ENCODE measurements around the gene CDH23. TPM values are rescaled to one million over a fixed set of nuclear protein-coding genes. Genes with fewer than 3 reads are reported as not detected.

Gene CDH23
- total and polyA plus RNA-seq, 9 of the 15 experiments (the other 6 are each of a cell fraction or from before 2014, with no cell fraction given), result 0.18 to 1.2 (median 0.47) TPM

- 0 out of 4 replicates have a peak, but pooled peaks of 1 of the 2 experiments have one; percentile 5 for TF ChIP-seq RAD21 (CRISPR knock-in tag; conservative IDR thresholded peaks at IDR 0.05 in 1 of 2, IDR thresholded peaks at IDR 0.05 in 1 of 2)
- TF ChIP-seq HDAC2 (IDR thresholded peaks at IDR 0.05), result no peak
Observed at GRCh38 chr10:71705582-71705981, 308.9 kb downstream of the CDH23 start (continued).

GRCh38 chr10:71706216-71707121 lies 309.7 kb downstream of the CDH23 start:
- peak overlapping the region in 1 of 2 experiments; percentile 37; a peak in 2 of 4 replicates for H3K9ac ChIP-seq (ENCODE audit: insufficient read depth in 1 of 2, low read depth in 2 of 2, low read length in 2 of 2)
- FAIRE-seq, result no peak
- intact Hi-C loops (cut with micrococcal nuclease) (loop anchor here (5.0 to 10.0 kb wide), 2 partner anchors 84 to 188 kb away; no protein-coding TSS in a partner anchor), in situ Hi-C loops (cut with MboI) (loop anchor here (10.0 kb wide), 1 partner anchor 322 kb away; no protein-coding TSS in a partner anchor)
- H3K79me2 ChIP-seq (ENCODE audit: control insufficient read depth, insufficient read depth, low read length), result no peaks in the 10 kb centered on the region
- no peaks in the 10 kb centered on the region for H3K27me3 ChIP-seq (ENCODE audit: control insufficient read depth in 2 of 2, insufficient read depth in 2 of 2, low read length in 2 of 2)
- no peaks in the 10 kb centered on the region for H3K9me1 ChIP-seq (ENCODE audit: control insufficient read depth, insufficient read depth, low read length)
- no peak overlapping the region for H3K4me2 ChIP-seq (ENCODE audit: insufficient read depth, low read length)
- H3K9me3 ChIP-seq (replicated peaks; ENCODE audit: control insufficient read depth, insufficient read depth, low read depth, low read length), result no peaks in the 10 kb centered on the region
- POLR2A ChIA-PET, result interaction anchor here (0.6 to 1.4 kb wide), 9 partner anchors 8 to 99 kb away, joined by 3 to 5 read pairs (median 3); partner anchors contain the start of gene C10orf105
- no peak for ATAC-seq
- WGBS (ENCODE audit: insufficient coverage, low coverage, missing lambda C conversion rate), result 52% methylated on average over 33 of the region's 35 CpGs
- H2AFZ ChIP-seq (ENCODE audit: low read depth, low read length), result no peak overlapping the region
- CTCF ChIA-PET (ENCODE audit: low intra/inter-chr PET ratio), result no interaction called here
- BruUV-seq (replicated peaks), result no TSS peak
- no peak overlapping the region for H3K4me3 ChIP-seq
- H3K36me3 ChIP-seq (ENCODE audit: control insufficient read depth, insufficient read depth, low read length), result no peaks in the 10 kb centered on the region
- no peak for DNase-seq (ENCODE audit: extremely low read depth in 1 of 4, low spot score in 3 of 4)
- no peaks in the 10 kb centered on the region for H4K20me1 ChIP-seq (replicated peaks; ENCODE audit: control insufficient read depth, insufficient read depth, low read length)
- TF ChIP-seq CCAR2 (IDR thresholded peaks at IDR 0.05; ENCODE audit: low read depth, low read length), result no peak
- peak; percentile 31 for TF ChIP-seq ZFP36 (IDR thresholded peaks at IDR 0.05; ENCODE audit: low read depth, low read length, partially characterized antibody)
- H3K4me1 ChIP-seq (replicated peaks in 1 of 2; ENCODE audit: control insufficient read depth in 2 of 2, insufficient read depth in 2 of 2, low read length in 2 of 2), result peaks cover under 1 to 53% of the 10 kb centered on the region in 2 experiments; a peak in 3 of 5 replicates
- no peak overlapping the region for H3K27ac ChIP-seq (ENCODE audit: extremely low read depth, low read depth, low read length)
